Tibial nerve (tissue), 4 donors: Measurements from ENCODE around the gene ZNF835.

Experiments used
- EP300 ChIP-seq, 2 donors: sonication (generic); formaldehyde crosslinking; IDR thresholded peaks; one replicate each; pipeline ENCODE4 v1.6.1; 2017; ENCODE audit warnings: antibody characterized with exemption in 2 of 2, mild to moderate bottlenecking in 1 of 2
- POLR2A ChIP-seq, 2 donors: fragments of 450-650 bp; IDR thresholded peaks; one replicate each; pipeline ENCODE4 v1.6.1; 2017; ENCODE audit warnings: antibody characterized with exemption in 2 of 2, mild to moderate bottlenecking in 2 of 2, moderate library complexity in 2 of 2
- TF ChIP-seq, protein P1 (sequence below), 5 experiments: fragments of 200-600 bp in 3 of 5; fragments of 450-650 bp in 2 of 5; sonication (generic) in 3 of 5; IDR thresholded peaks; one replicate each; pipeline ENCODE4 v1.5.1; 2016 to 2019; ENCODE audit warnings: antibody characterized with exemption in 5 of 5, mild to moderate bottlenecking in 3 of 5, moderate library complexity in 2 of 5

DNA sequence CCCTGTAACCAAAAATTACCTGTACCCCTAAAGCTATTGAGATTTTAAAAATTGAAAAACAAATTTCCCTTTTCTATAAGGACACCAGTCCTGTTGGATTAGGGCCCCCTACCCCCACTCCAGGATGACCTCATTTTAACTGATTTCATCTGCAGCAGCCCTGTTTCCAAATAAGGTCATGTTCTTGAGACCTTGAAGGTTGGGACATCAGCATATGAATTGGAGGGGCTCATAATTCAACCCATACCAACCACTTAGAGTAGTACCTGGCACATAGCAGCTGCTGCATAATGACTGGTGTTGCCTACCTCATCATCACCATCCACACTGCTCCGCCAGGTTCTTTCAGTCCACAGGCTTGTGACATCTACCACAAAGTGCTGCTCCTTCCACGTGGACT lies 58.8 kb downstream of the ZNF835 start:
- TF ChIP-seq, protein P1, sequence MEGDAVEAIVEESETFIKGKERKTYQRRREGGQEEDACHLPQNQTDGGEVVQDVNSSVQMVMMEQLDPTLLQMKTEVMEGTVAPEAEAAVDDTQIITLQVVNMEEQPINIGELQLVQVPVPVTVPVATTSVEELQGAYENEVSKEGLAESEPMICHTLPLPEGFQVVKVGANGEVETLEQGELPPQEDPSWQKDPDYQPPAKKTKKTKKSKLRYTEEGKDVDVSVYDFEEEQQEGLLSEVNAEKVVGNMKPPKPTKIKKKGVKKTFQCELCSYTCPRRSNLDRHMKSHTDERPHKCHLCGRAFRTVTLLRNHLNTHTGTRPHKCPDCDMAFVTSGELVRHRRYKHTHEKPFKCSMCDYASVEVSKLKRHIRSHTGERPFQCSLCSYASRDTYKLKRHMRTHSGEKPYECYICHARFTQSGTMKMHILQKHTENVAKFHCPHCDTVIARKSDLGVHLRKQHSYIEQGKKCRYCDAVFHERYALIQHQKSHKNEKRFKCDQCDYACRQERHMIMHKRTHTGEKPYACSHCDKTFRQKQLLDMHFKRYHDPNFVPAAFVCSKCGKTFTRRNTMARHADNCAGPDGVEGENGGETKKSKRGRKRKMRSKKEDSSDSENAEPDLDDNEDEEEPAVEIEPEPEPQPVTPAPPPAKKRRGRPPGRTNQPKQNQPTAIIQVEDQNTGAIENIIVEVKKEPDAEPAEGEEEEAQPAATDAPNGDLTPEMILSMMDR (IDR thresholded peaks at IDR 0.05): no peak
- TF ChIP-seq POLR2A (IDR thresholded peaks at IDR 0.05): no peak
- no peak for TF ChIP-seq EP300 (IDR thresholded peaks at IDR 0.05)
